Suprapubic skin (tissue), 4 donors: Measurements from ENCODE around the gene GRB14. TPM values are rescaled to one million over a fixed set of nuclear protein-coding genes. Genes with fewer than 3 reads are reported as not detected.

Experiments
- DNase-seq, 2 donors: peaks; one replicate each; pipeline ENCODE4 v3.0.0-alpha.2; 2019; ENCODE audit warnings: low spot score in 2 of 2
- H3K27ac ChIP-seq: fragments of 200-600 bp; sonication (generic); one replicate; pipeline ENCODE4 v1.5.1; 2019
- H3K27me3 ChIP-seq: fragments of 200-600 bp; sonication (generic); one replicate; pipeline ENCODE4 v1.5.1; 2019
- H3K36me3 ChIP-seq: fragments of 200-600 bp; sonication (generic); one replicate; pipeline ENCODE4 v1.5.1; 2019
- H3K4me1 ChIP-seq: fragments of 200-600 bp; sonication (generic); one replicate; pipeline ENCODE4 v1.5.1; 2019
- H3K4me3 ChIP-seq: fragments of 200-600 bp; sonication (generic); one replicate; pipeline ENCODE4 v1.5.1; 2019; ENCODE audit warnings: mild to moderate bottlenecking
- H3K9me3 ChIP-seq: fragments of 200-600 bp; sonication (generic); one replicate; pipeline ENCODE4 v1.5.1; 2019
- EP300 ChIP-seq: sonication (generic); formaldehyde crosslinking; IDR thresholded peaks from one replicate; pipeline ENCODE4 v1.6.1; 2017; ENCODE audit warnings: antibody characterized with exemption
- POLR2A ChIP-seq, 2 donors: fragments of 450-650 bp; IDR thresholded peaks; one replicate each; pipeline ENCODE4 v1.6.1; 2017; ENCODE audit warnings: antibody characterized with exemption in 2 of 2, mild to moderate bottlenecking in 2 of 2, moderate library complexity in 2 of 2
- POLR2AphosphoS5 ChIP-seq, 3 donors: sonication (generic); formaldehyde crosslinking; IDR thresholded peaks; one replicate each; pipeline ENCODE4 v1.6.1; 2017; ENCODE audit warnings: antibody characterized with exemption in 3 of 3
- WGBS: methylation state at CpG from one replicate; pipeline ENCODE4 v1.1.5; 2018; 5-methylcytosine and 5-hydroxymethylcytosine counted together
- total RNA-seq, 4 donors: library from RNA; depleted of rRNA; stranded (reverse); fragments of >200 nt; gene quantifications; one replicate each; pipeline ENCODE4 v1.1.0, GENCODE V29; 2016
- TF ChIP-seq, protein P1 (sequence below), 2 donors: fragments of 200-600 bp in 1 of 2; fragments of 450-650 bp in 1 of 2; sonication (generic) in 1 of 2; IDR thresholded peaks; one replicate each; pipeline ENCODE4 v1.5.1; 2016 to 2019; ENCODE audit warnings: antibody characterized with exemption in 2 of 2, mild to moderate bottlenecking in 1 of 2, moderate library complexity in 1 of 2

The GRB14 gene
- total RNA-seq, 4 donors from 2014 or later, result 2.2 to 8.4 (median 5.1) TPM

DNA sequence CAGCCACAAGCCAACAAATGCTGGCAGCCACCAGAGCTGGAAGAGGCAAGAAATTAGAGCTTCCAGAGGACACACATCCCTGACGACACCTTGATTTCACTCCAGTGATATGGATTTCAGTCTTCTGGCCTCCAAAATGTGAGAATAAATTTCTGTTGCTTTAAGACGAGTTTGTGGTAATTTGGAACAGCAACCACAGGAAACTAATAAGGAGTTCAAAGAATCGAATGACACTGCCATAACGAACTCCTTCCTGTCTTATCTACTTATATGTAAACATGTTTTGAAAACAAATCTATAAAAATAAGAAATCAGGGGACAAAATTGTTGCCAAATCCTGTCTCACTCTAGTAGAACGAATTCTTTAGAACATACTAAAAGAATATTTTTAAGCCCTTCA is 75.8 kb downstream of the GRB14 start:
- WGBS, result 76% methylated on average over 5 of the region's 5 CpGs
- no peak overlapping the region for H3K27ac ChIP-seq

DNA sequence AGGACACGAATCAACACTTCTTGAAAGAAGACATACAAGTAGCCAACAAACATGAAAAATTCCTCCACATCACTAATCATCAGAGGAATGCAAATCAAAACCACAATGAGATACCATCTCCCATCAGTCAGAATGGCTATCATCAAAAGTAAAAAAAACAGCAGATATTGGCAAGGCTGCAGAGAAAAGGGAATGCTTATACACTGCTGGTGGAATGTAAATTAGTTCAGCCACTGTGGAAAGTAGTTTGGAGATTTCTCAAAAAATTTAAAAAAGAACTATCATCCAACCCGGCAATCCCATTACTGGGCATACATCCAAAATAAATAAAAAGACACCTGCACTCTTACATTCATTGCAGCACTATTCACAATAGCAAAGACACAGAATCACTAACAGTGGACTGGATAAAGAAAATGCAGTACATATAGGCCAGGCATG is 78.7 kb downstream of the GRB14 start:
- no peaks in the 10 kb centered on the region for H3K36me3 ChIP-seq
- DNase-seq, result no peak
- WGBS, result 28% methylated on average over 2 of the region's 2 CpGs
- TF ChIP-seq POLR2AphosphoS5 (IDR thresholded peaks at IDR 0.05) (no peak), EP300 (no peak), POLR2A (IDR thresholded peaks at IDR 0.05) (no peak)
- no peaks in the 10 kb centered on the region for H3K27me3 ChIP-seq
- H3K27ac ChIP-seq, result no peak overlapping the region
- H3K9me3 ChIP-seq, result no peaks in the 10 kb centered on the region
- no peaks in the 10 kb centered on the region for H3K4me1 ChIP-seq
- no peak overlapping the region for H3K4me3 ChIP-seq

More for the DNA sequence above, 75.8 kb downstream of the GRB14 start:
- no peaks in the 10 kb centered on the region for H3K27me3 ChIP-seq
- no peak overlapping the region for H3K4me3 ChIP-seq
- H3K4me1 ChIP-seq, result no peaks in the 10 kb centered on the region
- TF ChIP-seq POLR2A (IDR thresholded peaks at IDR 0.05) (no peak), POLR2AphosphoS5 (IDR thresholded peaks at IDR 0.05) (no peak), EP300 (no peak)
- TF ChIP-seq, protein P1, sequence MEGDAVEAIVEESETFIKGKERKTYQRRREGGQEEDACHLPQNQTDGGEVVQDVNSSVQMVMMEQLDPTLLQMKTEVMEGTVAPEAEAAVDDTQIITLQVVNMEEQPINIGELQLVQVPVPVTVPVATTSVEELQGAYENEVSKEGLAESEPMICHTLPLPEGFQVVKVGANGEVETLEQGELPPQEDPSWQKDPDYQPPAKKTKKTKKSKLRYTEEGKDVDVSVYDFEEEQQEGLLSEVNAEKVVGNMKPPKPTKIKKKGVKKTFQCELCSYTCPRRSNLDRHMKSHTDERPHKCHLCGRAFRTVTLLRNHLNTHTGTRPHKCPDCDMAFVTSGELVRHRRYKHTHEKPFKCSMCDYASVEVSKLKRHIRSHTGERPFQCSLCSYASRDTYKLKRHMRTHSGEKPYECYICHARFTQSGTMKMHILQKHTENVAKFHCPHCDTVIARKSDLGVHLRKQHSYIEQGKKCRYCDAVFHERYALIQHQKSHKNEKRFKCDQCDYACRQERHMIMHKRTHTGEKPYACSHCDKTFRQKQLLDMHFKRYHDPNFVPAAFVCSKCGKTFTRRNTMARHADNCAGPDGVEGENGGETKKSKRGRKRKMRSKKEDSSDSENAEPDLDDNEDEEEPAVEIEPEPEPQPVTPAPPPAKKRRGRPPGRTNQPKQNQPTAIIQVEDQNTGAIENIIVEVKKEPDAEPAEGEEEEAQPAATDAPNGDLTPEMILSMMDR (IDR thresholded peaks at IDR 0.05), result no peak
- DNase-seq, result no peak
- H3K36me3 ChIP-seq, result no peaks in the 10 kb centered on the region
- H3K9me3 ChIP-seq, result no peaks in the 10 kb centered on the region

DNA sequence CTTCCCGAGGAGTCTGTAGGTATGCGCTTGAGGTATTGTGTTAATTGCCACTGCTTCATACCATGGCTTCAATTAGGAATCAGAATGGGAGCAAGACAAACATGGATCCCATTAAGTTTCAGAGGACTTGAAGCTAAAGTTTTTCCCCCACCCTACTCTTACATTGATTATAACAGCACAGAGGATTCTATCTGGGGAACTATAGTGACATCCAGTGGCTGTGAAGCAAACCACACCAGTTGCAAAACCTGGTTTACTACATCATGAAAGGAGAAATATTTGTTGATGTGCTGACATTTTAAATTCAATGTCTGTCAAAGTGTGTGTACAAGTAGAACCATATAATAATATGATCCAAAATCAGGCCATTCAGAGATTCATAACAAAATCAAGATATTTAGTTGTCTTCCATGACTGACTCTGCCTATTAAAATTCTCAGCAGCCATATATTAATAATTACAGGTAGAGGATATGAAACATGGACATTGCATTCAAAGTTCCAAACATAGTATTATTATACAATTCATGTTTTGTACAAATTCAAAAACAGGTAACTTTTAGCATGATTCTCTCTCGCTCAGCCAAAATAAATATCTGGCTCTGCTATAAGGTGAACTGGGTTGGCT is 82.9 kb downstream of the GRB14 start:
- no peak overlapping the region for H3K27ac ChIP-seq
- H3K27me3 ChIP-seq, result no peaks in the 10 kb centered on the region
- DNase-seq, result no peak
- H3K9me3 ChIP-seq, result no peaks in the 10 kb centered on the region
- no peaks in the 10 kb centered on the region for H3K4me1 ChIP-seq
- no peaks in the 10 kb centered on the region for H3K36me3 ChIP-seq
- TF ChIP-seq POLR2A (IDR thresholded peaks at IDR 0.05) (no peak), POLR2AphosphoS5 (IDR thresholded peaks at IDR 0.05) (no peak), EP300 (no peak)
- TF ChIP-seq, protein P1 (IDR thresholded peaks at IDR 0.05), result peak; percentile 13 to 40
- WGBS, result 80% methylated on average over 3 of the region's 3 CpGs
- H3K4me3 ChIP-seq, result no peak overlapping the region

DNA sequence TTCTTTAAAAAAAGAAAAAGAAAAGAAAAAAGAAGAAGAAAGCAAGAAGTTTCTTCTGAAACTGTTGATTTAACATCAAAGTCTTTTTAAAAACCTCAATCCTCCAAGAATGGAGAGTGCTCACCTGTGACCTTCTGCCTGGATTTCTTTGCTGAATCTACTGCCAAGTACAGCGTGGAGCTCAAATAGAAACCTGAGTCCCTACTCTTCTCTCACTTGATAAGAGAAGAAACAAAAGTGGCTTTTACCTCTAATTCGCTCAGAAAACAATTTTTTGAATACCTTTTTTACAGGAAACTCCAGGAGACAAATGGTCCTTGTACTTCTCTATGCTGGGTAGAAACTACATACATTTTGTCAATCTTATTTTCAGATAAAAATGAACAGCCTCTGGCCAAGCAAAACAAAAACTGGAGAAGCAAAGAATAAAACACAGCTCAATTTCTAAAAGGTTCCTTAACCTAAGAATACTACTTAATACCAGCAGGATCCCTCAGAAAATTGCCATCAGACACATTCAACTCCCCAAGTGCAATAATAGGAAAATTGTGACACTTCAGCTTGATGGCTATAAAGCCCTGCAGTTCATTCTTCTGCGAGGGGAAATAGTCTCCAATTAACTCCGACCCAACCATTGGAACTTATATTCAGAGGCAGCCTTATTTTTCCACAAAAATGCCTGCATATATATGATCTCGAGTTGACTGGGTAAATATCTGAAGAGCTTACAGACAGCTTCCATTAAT is 85.8 kb downstream of the GRB14 start:
- Histone ChIP-seq H3K9me3 (no peaks in the 10 kb centered on the region), H3K27ac (no peak overlapping the region), H3K27me3 (no peaks in the 10 kb centered on the region), H3K36me3 (no peaks in the 10 kb centered on the region), H3K4me1 (no peaks in the 10 kb centered on the region), H3K4me3 (no peak overlapping the region)
- TF ChIP-seq, protein P1 (IDR thresholded peaks at IDR 0.05), result no peak
- no peak for TF ChIP-seq EP300
- TF ChIP-seq POLR2AphosphoS5 (IDR thresholded peaks at IDR 0.05), result no peak
- no peak for TF ChIP-seq POLR2A (IDR thresholded peaks at IDR 0.05)
- WGBS, result 63% methylated on average over 5 of the region's 5 CpGs
- DNase-seq, result no peak

DNA sequence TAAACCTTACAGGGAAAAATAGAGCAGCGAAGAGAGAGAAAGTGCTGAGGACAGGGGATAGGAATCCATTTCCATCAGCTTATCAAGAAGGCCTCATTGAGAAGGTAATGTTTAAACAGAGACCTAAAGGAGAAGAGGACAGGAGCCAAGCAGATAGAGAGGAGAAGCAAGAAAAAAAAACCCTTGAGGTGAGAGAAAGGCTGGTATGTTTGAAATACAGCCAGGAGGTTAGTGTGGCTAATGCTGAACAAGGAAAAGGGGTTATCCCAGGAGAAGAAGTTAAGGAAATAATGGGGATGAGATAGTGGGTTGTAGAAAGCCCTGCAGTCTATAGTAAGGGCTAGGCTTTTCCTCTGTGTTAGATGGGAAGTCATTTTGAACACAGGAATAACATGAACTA is 90.8 kb downstream of the GRB14 start:
- Histone ChIP-seq H3K27ac (no peak overlapping the region), H3K4me1 (no peaks in the 10 kb centered on the region), H3K27me3 (no peaks in the 10 kb centered on the region), H3K9me3 (no peaks in the 10 kb centered on the region), H3K36me3 (no peaks in the 10 kb centered on the region), H3K4me3 (no peak overlapping the region)
- TF ChIP-seq EP300 (no peak), POLR2A (IDR thresholded peaks at IDR 0.05) (no peak), POLR2AphosphoS5 (IDR thresholded peaks at IDR 0.05) (no peak)
- TF ChIP-seq, protein P1 (IDR thresholded peaks at IDR 0.05), result no peak
- no peak for DNase-seq
- WGBS, result 100% methylated on average over 1 of the region's 1 CpG
